ENCODE data around the gene UBE2D4.
"Not testable (repeated sequence)": the region's sequence is repeated elsewhere in the genome, so short reads cannot be mapped to it uniquely, and the experiment has no call there.

The UBE2D4 gene

DNA sequence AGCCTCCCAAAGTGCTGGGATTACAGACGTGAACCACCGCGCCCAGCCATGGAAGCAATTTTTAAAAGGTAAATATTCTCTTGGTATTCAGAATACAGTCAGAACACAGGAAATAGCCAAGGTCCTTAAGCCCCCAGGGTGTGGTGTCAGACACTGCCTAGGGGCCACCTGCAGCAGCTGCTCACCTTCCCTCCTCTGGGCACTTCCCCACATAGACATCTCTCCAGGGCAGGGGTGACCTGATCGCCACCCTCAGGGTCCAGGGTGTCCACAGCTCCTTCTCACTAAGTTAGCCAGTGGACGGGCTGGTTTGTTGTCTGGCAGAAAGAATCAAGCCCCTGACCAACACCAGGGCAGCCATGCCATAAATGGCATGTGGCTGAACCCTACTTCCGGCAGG, 35.8 kb upstream of the UBE2D4 start:
- Histone ChIP-seq H3K4me3 (ENCODE audit: extremely low read depth, insufficient read depth, low read length, poor library complexity, severe bottlenecking) (no peak overlapping the region), H3K27ac (ENCODE audit: low read depth, low read length, severe bottlenecking) (no peak overlapping the region), H3K36me3 (ENCODE audit: control insufficient read depth, insufficient read depth, low read length) (peaks cover 8% of the 10 kb centered on the region), H3K4me1 (ENCODE audit: control insufficient read depth, insufficient read depth, low read length, poor library complexity, severe bottlenecking) (no peaks in the 10 kb centered on the region), H3K9me3 (ENCODE audit: control insufficient read depth, low read length) (no peaks in the 10 kb centered on the region)
- 89 to 90% methylated on average over 2 to 3 of the region's 6 CpGs for WGBS, 2 experiments (ENCODE audit: insufficient coverage in 2 of 2)

DNA sequence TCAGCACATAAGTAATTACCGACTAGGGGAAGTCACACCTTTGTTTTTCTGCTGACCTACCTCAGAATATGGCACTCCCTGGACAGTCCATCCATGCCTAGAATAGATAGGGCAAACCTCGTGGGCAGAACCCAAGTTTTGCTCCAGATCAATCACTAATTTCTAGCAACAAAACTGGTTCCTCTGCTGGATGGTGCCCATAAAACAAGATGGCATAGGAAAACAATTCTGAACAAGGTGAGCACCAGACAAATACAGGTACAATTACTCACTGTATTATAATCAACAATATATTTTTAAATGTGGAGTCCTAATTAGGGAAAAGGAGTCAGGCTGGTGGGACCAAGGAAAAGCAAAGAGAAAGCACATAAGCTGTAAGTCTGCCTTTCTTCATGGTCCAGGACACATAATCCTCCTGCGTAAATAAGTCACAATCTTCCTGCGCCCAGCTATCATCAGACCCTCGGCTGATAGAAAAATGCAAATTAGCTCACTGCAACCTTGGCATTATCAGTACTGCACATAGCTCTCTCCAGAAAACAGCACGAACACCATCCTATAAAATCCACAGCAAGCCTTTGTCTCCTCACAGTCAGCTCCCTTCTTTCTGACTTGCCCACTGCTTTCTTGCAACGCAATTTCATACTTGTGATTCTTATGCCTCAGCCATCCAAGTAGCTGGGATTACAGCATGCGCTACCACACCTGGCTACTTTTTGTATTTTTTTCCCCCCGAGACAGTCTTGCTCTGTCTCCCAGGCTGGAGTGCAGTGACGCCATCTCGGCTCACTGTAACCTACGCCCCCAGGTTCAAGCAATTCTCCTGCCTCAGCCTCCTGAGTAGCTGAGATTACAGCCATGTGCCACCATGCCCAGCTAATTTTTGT, 34.9 kb upstream of the UBE2D4 start:
- H3K4me1 ChIP-seq (ENCODE audit: control insufficient read depth, insufficient read depth, low read length, poor library complexity, severe bottlenecking) = no peaks in the 10 kb centered on the region
- H3K27ac ChIP-seq (ENCODE audit: low read depth, low read length, severe bottlenecking) = no peak overlapping the region
- peaks cover 5% of the 10 kb centered on the region for H3K36me3 ChIP-seq (ENCODE audit: control insufficient read depth, insufficient read depth, low read length)
- H3K4me3 ChIP-seq (ENCODE audit: extremely low read depth, insufficient read depth, low read length, poor library complexity, severe bottlenecking) = no peak overlapping the region
- H3K9me3 ChIP-seq (ENCODE audit: control insufficient read depth, low read length) = no peaks in the 10 kb centered on the region
- 89 to 93% methylated on average over 11 to 12 of the region's 12 CpGs for WGBS, 2 experiments (ENCODE audit: insufficient coverage in 2 of 2)

DNA sequence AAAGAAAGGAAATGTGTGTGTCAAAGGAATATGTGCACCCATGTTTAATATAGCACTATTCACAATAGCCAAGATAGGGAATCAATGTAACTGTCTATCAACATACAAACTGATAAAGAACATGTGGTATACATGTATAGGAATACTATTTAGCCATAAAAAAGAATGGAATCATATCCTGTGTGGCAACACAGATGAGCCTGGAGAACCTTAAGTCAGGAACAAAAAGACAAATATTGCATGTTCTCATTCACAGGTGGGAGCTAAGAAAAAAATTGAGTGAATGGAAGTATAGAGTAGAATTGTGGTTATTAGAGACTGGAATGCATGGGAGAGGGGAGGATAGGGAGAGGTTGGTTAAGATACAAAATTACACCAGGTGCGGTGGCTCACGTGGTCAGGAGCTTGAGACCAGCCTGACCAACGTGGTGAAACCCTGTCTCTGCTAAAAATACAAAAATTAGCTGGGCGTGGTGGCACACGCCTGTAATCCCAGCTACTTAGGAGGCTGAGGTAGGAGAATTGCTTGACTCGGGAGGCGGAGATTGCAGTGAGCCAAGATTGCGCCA, 30.3 kb upstream of the UBE2D4 start:
- no peak overlapping the region for H3K27ac ChIP-seq (ENCODE audit: low read depth, low read length, severe bottlenecking)
- H3K4me3 ChIP-seq (ENCODE audit: extremely low read depth, insufficient read depth, low read length, poor library complexity, severe bottlenecking) = no peak overlapping the region
- 86 to 97% methylated on average over 5 to 8 of the region's 8 CpGs for WGBS, 2 experiments (ENCODE audit: insufficient coverage in 2 of 2)
- H3K36me3 ChIP-seq (ENCODE audit: control insufficient read depth, insufficient read depth, low read length) = no peaks in the 10 kb centered on the region
- no peaks in the 10 kb centered on the region for H3K9me3 ChIP-seq (ENCODE audit: control insufficient read depth, low read length)
- no peaks in the 10 kb centered on the region for H3K4me1 ChIP-seq (ENCODE audit: control insufficient read depth, insufficient read depth, low read length, poor library complexity, severe bottlenecking)

DNA sequence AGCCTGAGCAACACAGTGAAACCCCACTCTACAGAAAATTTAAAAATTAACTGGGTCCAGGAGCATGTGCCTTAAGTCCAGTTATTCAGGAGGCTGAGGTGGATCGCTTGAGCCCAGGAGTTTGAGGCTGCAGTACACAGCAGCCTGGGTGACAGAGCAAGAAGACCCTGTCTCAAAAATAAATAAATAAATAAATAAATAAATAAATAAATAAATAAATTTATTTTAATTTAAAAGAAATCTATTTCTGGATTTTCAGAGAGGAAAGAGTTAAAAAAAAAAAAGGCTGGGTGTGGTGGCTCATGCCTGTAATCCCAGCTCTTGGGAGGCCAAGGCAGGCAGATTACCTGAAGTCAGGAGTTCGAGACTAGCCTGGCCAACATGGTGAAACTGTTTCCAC, 27.7 kb upstream of the UBE2D4 start:
- not testable (repeated sequence) for H3K9me3 ChIP-seq (ENCODE audit: control insufficient read depth, low read length); H3K27ac ChIP-seq (ENCODE audit: low read depth, low read length, severe bottlenecking); H3K4me1 ChIP-seq (ENCODE audit: control insufficient read depth, insufficient read depth, low read length, poor library complexity, severe bottlenecking); H3K36me3 ChIP-seq (ENCODE audit: control insufficient read depth, insufficient read depth, low read length); H3K4me3 ChIP-seq (ENCODE audit: extremely low read depth, insufficient read depth, low read length, poor library complexity, severe bottlenecking)
- 94 to 100% methylated on average over 1 to 2 of the region's 2 CpGs for WGBS, 2 experiments (ENCODE audit: insufficient coverage in 2 of 2)

DNA sequence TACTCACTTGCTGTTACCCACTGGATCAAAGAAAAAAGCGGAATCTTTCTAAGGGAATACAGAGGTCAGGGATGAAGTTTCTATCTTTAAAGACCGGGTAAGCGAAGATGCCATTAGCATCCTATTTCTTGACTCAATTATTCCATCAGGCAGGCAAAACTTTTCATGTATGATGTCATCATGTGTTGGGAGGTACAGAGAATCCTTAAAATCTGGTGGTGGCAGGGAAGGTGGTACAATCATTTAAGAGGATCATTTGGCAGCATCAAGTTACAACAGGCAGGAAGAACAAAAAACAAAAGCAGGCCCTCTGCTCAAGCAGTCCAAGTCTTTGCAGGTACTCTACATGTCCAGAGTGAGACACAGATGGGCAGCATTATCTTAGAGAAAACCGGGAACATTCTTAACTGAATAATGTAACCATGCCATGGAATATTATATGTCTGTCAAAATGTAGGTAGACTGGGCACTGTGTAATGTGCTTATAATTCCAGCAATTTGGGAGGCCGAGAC, 23.6 kb upstream of the UBE2D4 start:
- 86 to 100% methylated on average over 1 of the region's 5 CpGs for WGBS, 2 experiments (ENCODE audit: insufficient coverage in 2 of 2)
- Histone ChIP-seq H3K9me3 (ENCODE audit: control insufficient read depth, low read length) (no peaks in the 10 kb centered on the region), H3K4me3 (ENCODE audit: extremely low read depth, insufficient read depth, low read length, poor library complexity, severe bottlenecking) (no peak overlapping the region), H3K27ac (ENCODE audit: low read depth, low read length, severe bottlenecking) (no peak overlapping the region), H3K4me1 (ENCODE audit: control insufficient read depth, insufficient read depth, low read length, poor library complexity, severe bottlenecking) (peaks cover 4% of the 10 kb centered on the region), H3K36me3 (ENCODE audit: control insufficient read depth, insufficient read depth, low read length) (no peaks in the 10 kb centered on the region)

DNA sequence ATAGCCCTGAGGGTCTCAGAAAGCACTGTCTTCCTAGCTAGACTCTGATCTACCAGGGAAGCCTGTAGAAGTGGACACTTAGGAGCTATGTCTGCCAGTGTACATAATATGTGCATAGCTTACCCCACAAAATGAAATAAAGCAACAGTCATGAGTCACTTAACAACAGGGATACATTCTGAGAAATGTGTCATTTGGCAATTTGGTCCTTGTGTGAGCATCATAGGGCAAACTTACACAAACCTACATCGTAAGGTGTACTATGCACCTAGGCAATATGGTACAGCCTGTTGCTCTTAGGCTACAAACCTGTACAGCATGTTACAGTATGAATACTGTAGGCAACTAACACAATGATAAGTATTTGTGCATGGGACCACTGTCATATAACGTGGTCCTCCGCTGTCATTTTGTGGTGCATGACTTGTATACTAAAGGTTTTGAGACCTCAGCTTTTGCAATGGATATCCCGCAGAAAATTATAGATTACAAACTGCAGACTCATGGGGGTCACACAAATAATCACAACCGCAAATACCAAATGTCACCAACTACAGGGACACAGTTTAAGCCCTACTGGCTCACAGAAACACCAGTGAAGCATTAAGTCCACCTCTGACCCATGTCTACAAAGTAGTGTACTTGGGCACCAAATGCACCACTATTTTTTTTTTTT, 21.6 kb upstream of the UBE2D4 start:
- Histone ChIP-seq H3K36me3 (ENCODE audit: control insufficient read depth, insufficient read depth, low read length) (no peaks in the 10 kb centered on the region), H3K27ac (ENCODE audit: low read depth, low read length, severe bottlenecking) (no peak overlapping the region), H3K4me1 (ENCODE audit: control insufficient read depth, insufficient read depth, low read length, poor library complexity, severe bottlenecking) (peaks cover 4% of the 10 kb centered on the region), H3K9me3 (ENCODE audit: control insufficient read depth, low read length) (no peaks in the 10 kb centered on the region), H3K4me3 (ENCODE audit: extremely low read depth, insufficient read depth, low read length, poor library complexity, severe bottlenecking) (no peak overlapping the region)
- 98 to 100% methylated on average over 3 to 4 of the region's 5 CpGs for WGBS, 2 experiments (ENCODE audit: insufficient coverage in 2 of 2)

DNA sequence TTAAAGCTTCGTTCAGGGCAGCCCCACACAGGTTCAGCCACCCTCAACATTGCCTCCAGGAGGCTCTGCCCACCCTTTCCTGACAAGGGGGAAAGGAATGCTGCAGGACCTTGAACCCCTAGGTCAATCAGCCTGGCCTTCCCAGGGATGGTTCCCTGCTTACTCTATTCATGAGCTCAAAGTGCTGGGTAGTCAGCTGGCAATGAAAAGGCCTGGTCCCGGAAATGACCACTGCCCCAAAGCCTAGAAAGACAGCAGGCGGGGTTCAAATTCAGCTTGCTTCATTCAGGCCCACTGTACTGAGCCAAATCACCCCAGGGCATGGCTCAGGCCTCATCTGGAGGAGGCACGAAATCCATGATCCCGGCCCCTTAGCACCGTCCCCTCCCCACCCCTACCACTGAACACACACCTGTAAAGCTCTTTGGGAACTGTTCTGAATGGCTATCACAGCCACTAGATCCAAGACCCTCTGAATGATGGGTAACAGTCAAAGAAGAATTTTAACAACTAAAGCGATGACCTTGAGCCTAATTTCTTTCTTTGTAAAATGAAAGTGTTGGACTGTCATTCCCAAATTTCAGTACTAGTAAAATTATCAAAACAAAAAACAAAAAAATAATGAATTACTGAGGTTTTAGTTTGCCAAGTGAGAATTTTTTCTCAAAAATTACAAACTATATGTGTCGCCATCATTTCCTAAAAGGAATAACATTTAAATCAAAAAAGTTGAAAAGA, 20.9 kb upstream of the UBE2D4 start:
- peaks cover 4% of the 10 kb centered on the region for H3K4me1 ChIP-seq (ENCODE audit: control insufficient read depth, insufficient read depth, low read length, poor library complexity, severe bottlenecking)
- H3K9me3 ChIP-seq (ENCODE audit: control insufficient read depth, low read length) = no peaks in the 10 kb centered on the region
- no peak overlapping the region for H3K27ac ChIP-seq (ENCODE audit: low read depth, low read length, severe bottlenecking)
- WGBS, 2 experiments (ENCODE audit: insufficient coverage in 2 of 2) = 55 to 59% methylated on average over 5 to 6 of the region's 8 CpGs
- H3K36me3 ChIP-seq (ENCODE audit: control insufficient read depth, insufficient read depth, low read length) = no peaks in the 10 kb centered on the region
- peak overlapping the region; percentile 54 for H3K4me3 ChIP-seq (ENCODE audit: extremely low read depth, insufficient read depth, low read length, poor library complexity, severe bottlenecking)

DNA sequence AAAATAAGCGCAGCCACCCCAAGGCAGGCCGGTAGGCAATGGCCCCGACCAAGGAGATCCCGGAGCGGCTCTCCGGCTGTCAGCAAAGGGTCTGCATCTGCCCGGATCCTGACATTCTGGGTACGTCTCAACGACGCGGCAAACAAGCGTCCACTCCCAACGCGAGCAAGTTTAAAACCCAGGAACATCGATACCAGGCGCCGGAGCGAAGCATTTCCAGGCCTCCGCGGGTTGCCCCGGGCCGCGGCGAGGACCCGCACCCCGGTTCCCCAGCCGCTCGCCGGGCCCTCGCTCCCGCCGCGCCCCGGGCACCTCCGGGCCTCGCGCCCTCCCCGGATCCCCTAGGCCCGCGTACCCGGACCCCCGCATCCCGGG, 20.3 kb upstream of the UBE2D4 start:
- no peak overlapping the region for H3K27ac ChIP-seq (ENCODE audit: low read depth, low read length, severe bottlenecking)
- no peaks in the 10 kb centered on the region for H3K36me3 ChIP-seq (ENCODE audit: control insufficient read depth, insufficient read depth, low read length)
- peak overlapping the region; percentile 54 for H3K4me3 ChIP-seq (ENCODE audit: extremely low read depth, insufficient read depth, low read length, poor library complexity, severe bottlenecking)
- 1 to 3% methylated on average over 30 to 36 of the region's 43 CpGs for WGBS, 2 experiments (ENCODE audit: insufficient coverage in 2 of 2)
- peaks cover 4% of the 10 kb centered on the region for H3K4me1 ChIP-seq (ENCODE audit: control insufficient read depth, insufficient read depth, low read length, poor library complexity, severe bottlenecking)
- no peaks in the 10 kb centered on the region for H3K9me3 ChIP-seq (ENCODE audit: control insufficient read depth, low read length)

DNA sequence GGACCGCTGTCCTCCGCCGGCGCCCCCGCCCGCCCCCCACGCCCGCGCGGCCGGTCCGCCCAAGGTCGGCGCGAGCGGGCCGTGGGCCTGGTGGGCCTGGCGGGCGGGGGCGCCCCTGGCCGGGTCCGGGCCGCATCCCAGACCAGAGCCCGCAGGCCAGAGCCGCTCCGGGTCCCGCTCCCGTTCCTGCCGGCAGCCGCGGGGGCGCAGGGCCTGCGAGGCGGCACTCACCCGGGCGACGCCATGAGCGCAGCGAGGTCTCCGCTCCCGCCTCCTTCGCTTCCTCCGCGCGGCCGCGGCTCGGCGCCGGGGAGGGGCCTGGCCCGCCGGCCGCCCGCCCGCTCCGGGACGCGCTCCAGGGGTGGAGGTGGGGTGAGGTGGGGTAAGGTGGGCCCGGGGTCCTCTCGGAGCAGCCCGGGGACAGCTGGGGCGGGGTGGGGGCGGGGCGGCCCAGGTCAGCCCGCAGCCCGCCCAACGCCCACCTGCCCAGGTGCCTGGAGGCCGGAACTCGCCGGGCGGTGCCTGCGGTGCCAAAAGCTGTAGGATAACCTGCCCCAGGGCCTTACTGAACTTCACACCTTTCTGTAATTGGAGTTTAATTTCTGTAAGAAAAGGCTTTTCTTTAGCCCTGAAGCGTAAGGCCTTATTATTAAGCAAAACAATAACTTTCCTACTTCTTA, 19.8 kb upstream of the UBE2D4 start, which contains the start of gene URGCP:
TSS of gene URGCP (minus strand) at position 266 of the 680 bp plus-strand sequence. CDS start at position 245, 21 bp downstream.
- H3K4me1 ChIP-seq (ENCODE audit: control insufficient read depth, insufficient read depth, low read length, poor library complexity, severe bottlenecking) = peaks cover 4% of the 10 kb centered on the region
- H3K4me3 ChIP-seq (ENCODE audit: extremely low read depth, insufficient read depth, low read length, poor library complexity, severe bottlenecking) = peak within 1 kb of the TSS; percentile 54
- no peak within 1 kb of the TSS for H3K27ac ChIP-seq (ENCODE audit: low read depth, low read length, severe bottlenecking)
- no peaks in the 10 kb centered on the region for H3K36me3 ChIP-seq (ENCODE audit: control insufficient read depth, insufficient read depth, low read length)
- no peaks in the 10 kb centered on the region for H3K9me3 ChIP-seq (ENCODE audit: control insufficient read depth, low read length)
- WGBS, 2 experiments (ENCODE audit: insufficient coverage in 2 of 2) = 0% methylated on average over 13 to 19 of the region's 73 CpGs

DNA sequence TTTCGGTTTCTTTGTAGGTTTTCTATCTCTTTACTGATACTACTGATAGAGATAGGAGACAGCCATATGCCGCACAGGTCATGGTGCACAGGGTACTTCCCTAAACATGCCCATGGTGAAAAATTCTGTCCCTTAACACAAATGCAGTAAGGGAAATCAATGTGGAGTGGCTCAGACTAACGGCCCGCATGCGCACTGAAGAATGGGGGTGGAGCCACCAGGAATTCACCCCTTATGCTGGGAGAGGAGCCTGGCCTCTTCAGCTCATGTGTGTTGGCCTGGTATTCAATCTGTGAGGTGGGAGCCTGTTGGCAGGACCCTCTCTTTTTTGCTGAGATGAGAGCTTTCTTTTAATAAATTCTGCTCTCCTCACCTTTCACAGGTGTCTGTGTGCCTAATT, 11.4 kb upstream of the UBE2D4 start:
- H3K9me3 ChIP-seq (ENCODE audit: control insufficient read depth, low read length) = no peaks in the 10 kb centered on the region
- H3K4me3 ChIP-seq (ENCODE audit: extremely low read depth, insufficient read depth, low read length, poor library complexity, severe bottlenecking) = no peak overlapping the region
- no peak overlapping the region for H3K27ac ChIP-seq (ENCODE audit: low read depth, low read length, severe bottlenecking)
- no peaks in the 10 kb centered on the region for H3K4me1 ChIP-seq (ENCODE audit: control insufficient read depth, insufficient read depth, low read length, poor library complexity, severe bottlenecking)
- no peaks in the 10 kb centered on the region for H3K36me3 ChIP-seq (ENCODE audit: control insufficient read depth, insufficient read depth, low read length)
- WGBS, 2 experiments (ENCODE audit: insufficient coverage in 2 of 2) = 90 to 94% methylated on average over 3 to 4 of the region's 5 CpGs
